ENCODE data around the gene NID1.

Gene NID1

GRCh38 chr1:236058141-236058934, 6.6 kb downstream of the NID1 start:
- peaks cover 5 to 14% of the 10 kb centered on the region in 2 donors for H3K4me1 ChIP-seq (ENCODE audit: control insufficient read depth in 2 of 2, insufficient read depth in 1 of 2, low read depth in 1 of 2, low read length in 2 of 2)
- no peak overlapping the region for H2AK5ac ChIP-seq (ENCODE audit: low read depth, low read length)
- peaks cover 4 to 6% of the 10 kb centered on the region in 2 donors for H3K36me3 ChIP-seq (replicated peaks in 1 of 2; ENCODE audit: control insufficient read depth in 2 of 2, insufficient read depth in 2 of 2, low read length in 2 of 2)
- H3K23ac ChIP-seq (ENCODE audit: low read depth, low read length, poor library complexity) = no peak overlapping the region
- H3K9me3 ChIP-seq (replicated peaks in 1 of 2; ENCODE audit: control insufficient read depth in 2 of 2, insufficient read depth in 1 of 2, low read depth in 1 of 2, low read length in 2 of 2) = peaks cover 0 to 4% of the 10 kb centered on the region in 2 donors
- H3K4me2 ChIP-seq (ENCODE audit: insufficient read depth, low read length, poor library complexity, severe bottlenecking) = peak overlapping the region; percentile 32
- H2AFZ ChIP-seq (ENCODE audit: low read length) = no peak overlapping the region
- no peak overlapping the region for H3K14ac ChIP-seq (ENCODE audit: low read length)
- no peak overlapping the region for H2BK120ac ChIP-seq (ENCODE audit: low read depth, low read length)
- no peaks in the 10 kb centered on the region for H3K79me1 ChIP-seq (ENCODE audit: low read depth, low read length)
- H3K4me3 ChIP-seq (ENCODE audit: low read length in 2 of 2) = no peak overlapping the region
- H2BK15ac ChIP-seq (ENCODE audit: low read length) = no peak overlapping the region
- no CpG with 5 or more reads among the region's 5 CpGs for WGBS, 2 donors (ENCODE audit: extremely low coverage in 2 of 2, insufficient read length in 2 of 2, insufficient replicate concordance in 1 of 2)
- no peak overlapping the region for H3K9ac ChIP-seq (ENCODE audit: low read depth, low read length, poor library complexity)
- H4K8ac ChIP-seq (ENCODE audit: low read depth, low read length) = no peak overlapping the region
- no peak overlapping the region for H4K91ac ChIP-seq (ENCODE audit: low read depth, low read length, poor library complexity)
- DNase-seq (ENCODE audit: low spot score) = no peak
- H3K27ac ChIP-seq (replicated peaks; ENCODE audit: low read length) = peak overlapping the region; percentile 25
- H3K4ac ChIP-seq (ENCODE audit: low read length) = no peak overlapping the region
- H3K27me3 ChIP-seq (ENCODE audit: control insufficient read depth in 3 of 3, insufficient read depth in 3 of 3, low read depth in 1 of 3, low read length in 3 of 3) = no peaks in the 10 kb centered on the region
- H2BK12ac ChIP-seq (ENCODE audit: low read length) = no peak overlapping the region
- H2BK5ac ChIP-seq (ENCODE audit: low read length) = no peak overlapping the region
- no peak overlapping the region for H3K18ac ChIP-seq (ENCODE audit: low read length)

DNA sequence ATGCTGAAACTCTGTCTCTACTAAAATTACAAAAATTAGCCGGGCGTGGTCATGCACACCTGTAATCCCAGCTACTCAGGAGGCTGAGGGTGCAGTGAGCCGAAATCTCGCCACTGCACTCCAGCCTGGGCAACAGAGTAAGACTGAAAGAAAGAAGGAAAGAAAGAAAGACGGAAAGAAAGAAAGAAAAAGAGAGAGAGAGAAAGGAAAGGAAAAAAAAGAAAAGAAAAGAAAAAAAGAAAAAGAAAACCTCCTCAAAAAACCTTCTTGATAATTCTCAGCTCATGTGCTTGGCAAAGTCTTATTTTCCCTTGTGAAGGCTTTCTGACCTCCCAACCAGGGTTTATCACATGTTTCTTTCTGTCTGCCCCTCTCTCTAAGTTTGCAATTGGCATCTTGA, 7.3 kb downstream of the NID1 start:
- Histone ChIP-seq H3K27ac (replicated peaks; ENCODE audit: low read length) (peak overlapping the region; percentile 7), H3K4ac (ENCODE audit: low read length) (no peak overlapping the region), H3K9me3 (replicated peaks in 1 of 2; ENCODE audit: control insufficient read depth in 2 of 2, insufficient read depth in 1 of 2, low read depth in 1 of 2, low read length in 2 of 2) (peaks cover 0 to 4% of the 10 kb centered on the region in 2 donors), H2BK5ac (ENCODE audit: low read length) (no peak overlapping the region), H3K36me3 (replicated peaks in 1 of 2; ENCODE audit: control insufficient read depth in 2 of 2, insufficient read depth in 2 of 2, low read length in 2 of 2) (peaks cover 4 to 6% of the 10 kb centered on the region in 2 donors), H4K8ac (ENCODE audit: low read depth, low read length) (no peak overlapping the region), H3K4me3 (ENCODE audit: low read length in 2 of 2) (no peak overlapping the region), H3K4me1 (ENCODE audit: control insufficient read depth in 2 of 2, insufficient read depth in 1 of 2, low read depth in 1 of 2, low read length in 2 of 2) (peaks cover 5 to 14% of the 10 kb centered on the region in 2 donors), H4K91ac (ENCODE audit: low read depth, low read length, poor library complexity) (no peak overlapping the region), H2AFZ (ENCODE audit: low read length) (no peak overlapping the region), H2BK15ac (ENCODE audit: low read length) (no peak overlapping the region), H3K4me2 (ENCODE audit: insufficient read depth, low read length, poor library complexity, severe bottlenecking) (no peak overlapping the region), H3K14ac (ENCODE audit: low read length) (no peak overlapping the region), H3K18ac (ENCODE audit: low read length) (no peak overlapping the region), H3K23ac (ENCODE audit: low read depth, low read length, poor library complexity) (no peak overlapping the region), H3K9ac (ENCODE audit: low read depth, low read length, poor library complexity) (no peak overlapping the region), H2BK12ac (ENCODE audit: low read length) (no peak overlapping the region), H2AK5ac (ENCODE audit: low read depth, low read length) (no peak overlapping the region), H2BK120ac (ENCODE audit: low read depth, low read length) (no peak overlapping the region), H3K27me3 (ENCODE audit: control insufficient read depth in 3 of 3, insufficient read depth in 3 of 3, low read depth in 1 of 3, low read length in 3 of 3) (no peaks in the 10 kb centered on the region), H3K79me1 (ENCODE audit: low read depth, low read length) (no peaks in the 10 kb centered on the region)
- no CpG with 5 or more reads among the region's 5 CpGs for WGBS, 2 donors (ENCODE audit: extremely low coverage in 2 of 2, insufficient read length in 2 of 2, insufficient replicate concordance in 1 of 2)
- no peak for DNase-seq (ENCODE audit: low spot score)

DNA sequence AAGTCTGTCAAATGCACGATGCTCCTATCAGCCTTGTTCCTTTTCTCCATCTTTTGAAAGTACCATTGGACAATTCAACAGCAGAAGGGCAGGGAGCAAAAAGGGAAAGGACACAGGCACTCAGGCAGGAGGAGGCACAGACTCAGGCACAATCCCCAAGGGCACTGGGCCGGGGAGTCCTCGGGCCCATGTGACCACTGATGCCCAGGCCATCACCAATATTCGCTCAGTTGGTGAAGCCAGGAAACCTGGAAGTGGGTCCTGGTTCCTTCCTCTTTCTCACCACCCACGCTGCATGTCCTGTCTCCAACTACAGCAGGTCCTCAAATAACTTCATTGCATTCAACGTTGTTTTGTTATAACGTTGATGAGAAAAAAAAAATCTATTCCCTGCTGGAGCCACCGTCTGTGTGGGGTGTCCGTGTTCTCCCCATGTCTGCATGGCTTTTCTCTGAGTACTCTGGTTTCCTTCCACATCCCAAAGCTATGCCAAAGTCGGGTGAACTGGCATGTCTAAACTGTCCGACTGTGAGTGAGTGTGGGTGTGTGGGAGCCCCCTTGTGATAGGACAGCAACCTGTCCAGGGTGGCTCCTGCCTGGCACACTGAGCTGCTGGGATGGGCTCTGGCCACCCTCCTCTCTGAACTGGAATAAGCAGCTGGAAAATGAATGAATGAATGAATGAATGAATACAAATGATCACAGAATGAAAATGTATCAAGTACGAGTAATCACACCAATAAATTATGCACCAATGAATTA, 12.5 kb downstream of the NID1 start:
- no peak overlapping the region for H3K18ac ChIP-seq (ENCODE audit: low read length)
- no peak for DNase-seq (ENCODE audit: low spot score)
- peaks cover 2 to 5% of the 10 kb centered on the region in 2 donors for H3K36me3 ChIP-seq (replicated peaks in 1 of 2; ENCODE audit: control insufficient read depth in 2 of 2, insufficient read depth in 2 of 2, low read length in 2 of 2)
- no peak overlapping the region for H4K91ac ChIP-seq (ENCODE audit: low read depth, low read length, poor library complexity)
- H2BK15ac ChIP-seq (ENCODE audit: low read length) = no peak overlapping the region
- peaks cover 0 to 6% of the 10 kb centered on the region in 2 donors for H3K4me1 ChIP-seq (ENCODE audit: control insufficient read depth in 2 of 2, insufficient read depth in 1 of 2, low read depth in 1 of 2, low read length in 2 of 2)
- no CpG with 5 or more reads among the region's 12 CpGs for WGBS, 2 donors (ENCODE audit: extremely low coverage in 2 of 2, insufficient read length in 2 of 2, insufficient replicate concordance in 1 of 2)
- H3K4me3 ChIP-seq (ENCODE audit: low read length in 2 of 2) = no peak overlapping the region
- H2BK12ac ChIP-seq (ENCODE audit: low read length) = no peak overlapping the region
- H3K79me1 ChIP-seq (ENCODE audit: low read depth, low read length) = no peaks in the 10 kb centered on the region
- H2AK5ac ChIP-seq (ENCODE audit: low read depth, low read length) = no peak overlapping the region
- no peak overlapping the region for H3K27ac ChIP-seq (replicated peaks; ENCODE audit: low read length)
- no peak overlapping the region for H3K23ac ChIP-seq (ENCODE audit: low read depth, low read length, poor library complexity)
- no peak overlapping the region for H4K8ac ChIP-seq (ENCODE audit: low read depth, low read length)
- no peak overlapping the region for H3K4ac ChIP-seq (ENCODE audit: low read length)
- H2AFZ ChIP-seq (ENCODE audit: low read length) = no peak overlapping the region
- H3K14ac ChIP-seq (ENCODE audit: low read length) = no peak overlapping the region
- H3K9me3 ChIP-seq (replicated peaks in 1 of 2; ENCODE audit: control insufficient read depth in 2 of 2, insufficient read depth in 1 of 2, low read depth in 1 of 2, low read length in 2 of 2) = peaks cover 0 to 4% of the 10 kb centered on the region in 2 donors
- H3K27me3 ChIP-seq (ENCODE audit: control insufficient read depth in 3 of 3, insufficient read depth in 3 of 3, low read depth in 1 of 3, low read length in 3 of 3) = no peaks in the 10 kb centered on the region
- no peak overlapping the region for H2BK120ac ChIP-seq (ENCODE audit: low read depth, low read length)
- no peak overlapping the region for H3K9ac ChIP-seq (ENCODE audit: low read depth, low read length, poor library complexity)
- H3K4me2 ChIP-seq (ENCODE audit: insufficient read depth, low read length, poor library complexity, severe bottlenecking) = no peak overlapping the region
- no peak overlapping the region for H2BK5ac ChIP-seq (ENCODE audit: low read length)

DNA sequence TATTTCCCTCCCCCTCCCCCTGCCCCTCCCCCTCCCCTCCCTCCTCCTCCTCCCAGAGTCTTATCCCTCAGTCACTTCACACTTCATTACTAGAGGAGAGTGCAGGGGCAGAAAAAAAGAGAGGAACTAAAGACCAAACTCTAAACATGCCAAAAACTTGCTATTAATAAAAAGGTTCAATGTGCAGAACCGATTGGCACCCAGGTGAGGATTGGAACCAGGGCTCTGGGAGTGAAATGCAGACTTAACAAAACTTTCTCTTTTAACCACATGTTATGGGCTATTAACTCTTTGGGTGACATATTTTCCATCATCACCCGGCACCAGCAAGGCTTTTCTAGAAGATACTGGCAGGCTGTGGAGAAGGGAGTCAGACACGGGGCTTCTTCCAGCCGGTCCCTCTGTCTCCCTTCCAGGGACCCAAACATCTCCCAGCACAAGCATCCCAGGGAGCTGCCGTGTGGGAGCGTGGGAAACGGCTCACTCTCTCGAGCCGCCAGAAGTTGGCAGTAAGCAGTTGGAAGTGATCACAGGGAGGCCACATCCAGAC, 13.6 kb downstream of the NID1 start:
- Histone ChIP-seq H2BK120ac (ENCODE audit: low read depth, low read length) (no peak overlapping the region), H3K23ac (ENCODE audit: low read depth, low read length, poor library complexity) (no peak overlapping the region), H2BK12ac (ENCODE audit: low read length) (no peak overlapping the region), H3K79me1 (ENCODE audit: low read depth, low read length) (no peaks in the 10 kb centered on the region), H2AK5ac (ENCODE audit: low read depth, low read length) (no peak overlapping the region), H3K9me3 (replicated peaks in 1 of 2; ENCODE audit: control insufficient read depth in 2 of 2, insufficient read depth in 1 of 2, low read depth in 1 of 2, low read length in 2 of 2) (peaks cover 0 to 4% of the 10 kb centered on the region in 2 donors), H3K27me3 (ENCODE audit: control insufficient read depth in 3 of 3, insufficient read depth in 3 of 3, low read depth in 1 of 3, low read length in 3 of 3) (no peaks in the 10 kb centered on the region), H3K4me3 (ENCODE audit: low read length in 2 of 2) (no peak overlapping the region), H3K4me1 (ENCODE audit: control insufficient read depth in 2 of 2, insufficient read depth in 1 of 2, low read depth in 1 of 2, low read length in 2 of 2) (peaks cover 0 to 6% of the 10 kb centered on the region in 2 donors), H4K91ac (ENCODE audit: low read depth, low read length, poor library complexity) (no peak overlapping the region), H2BK15ac (ENCODE audit: low read length) (no peak overlapping the region), H3K18ac (ENCODE audit: low read length) (peak overlapping the region; percentile 52), H3K4me2 (ENCODE audit: insufficient read depth, low read length, poor library complexity, severe bottlenecking) (no peak overlapping the region), H2BK5ac (ENCODE audit: low read length) (no peak overlapping the region), H3K4ac (ENCODE audit: low read length) (no peak overlapping the region), H3K9ac (ENCODE audit: low read depth, low read length, poor library complexity) (no peak overlapping the region), H4K8ac (ENCODE audit: low read depth, low read length) (no peak overlapping the region), H3K36me3 (replicated peaks in 1 of 2; ENCODE audit: control insufficient read depth in 2 of 2, insufficient read depth in 2 of 2, low read length in 2 of 2) (peaks cover 8% of the 10 kb centered on the region in 2 donors), H2AFZ (ENCODE audit: low read length) (no peak overlapping the region), H3K27ac (replicated peaks; ENCODE audit: low read length) (peak overlapping the region; percentile 38), H3K14ac (ENCODE audit: low read length) (no peak overlapping the region)
- DNase-seq (ENCODE audit: low spot score) = no peak
- WGBS, 2 donors (ENCODE audit: extremely low coverage in 2 of 2, insufficient read length in 2 of 2, insufficient replicate concordance in 1 of 2) = no CpG with 5 or more reads among the region's 9 CpGs

All from neuronal stem cell (in vitro differentiated cells).